Body of pancreas (tissue), 4 donors: ENCODE data around the gene KRTAP4-11.

ENCODE experiments used
- POLR2A ChIP-seq, 3 donors: fragments of 450-650 bp; IDR thresholded peaks; one replicate each; pipeline ENCODE4 v1.6.1; 2016; ENCODE audit warnings: antibody characterized with exemption in 3 of 3, mild to moderate bottlenecking in 2 of 3
- TF ChIP-seq, protein P1 (sequence below), 7 experiments: fragments of 450-650 bp in 4 of 7; fragments of 200-600 bp in 3 of 7; sonication (generic) in 3 of 7; IDR thresholded peaks; one replicate each; pipeline ENCODE4 v1.5.1; 2016 to 2019; ENCODE audit warnings: antibody characterized with exemption in 7 of 7

DNA sequence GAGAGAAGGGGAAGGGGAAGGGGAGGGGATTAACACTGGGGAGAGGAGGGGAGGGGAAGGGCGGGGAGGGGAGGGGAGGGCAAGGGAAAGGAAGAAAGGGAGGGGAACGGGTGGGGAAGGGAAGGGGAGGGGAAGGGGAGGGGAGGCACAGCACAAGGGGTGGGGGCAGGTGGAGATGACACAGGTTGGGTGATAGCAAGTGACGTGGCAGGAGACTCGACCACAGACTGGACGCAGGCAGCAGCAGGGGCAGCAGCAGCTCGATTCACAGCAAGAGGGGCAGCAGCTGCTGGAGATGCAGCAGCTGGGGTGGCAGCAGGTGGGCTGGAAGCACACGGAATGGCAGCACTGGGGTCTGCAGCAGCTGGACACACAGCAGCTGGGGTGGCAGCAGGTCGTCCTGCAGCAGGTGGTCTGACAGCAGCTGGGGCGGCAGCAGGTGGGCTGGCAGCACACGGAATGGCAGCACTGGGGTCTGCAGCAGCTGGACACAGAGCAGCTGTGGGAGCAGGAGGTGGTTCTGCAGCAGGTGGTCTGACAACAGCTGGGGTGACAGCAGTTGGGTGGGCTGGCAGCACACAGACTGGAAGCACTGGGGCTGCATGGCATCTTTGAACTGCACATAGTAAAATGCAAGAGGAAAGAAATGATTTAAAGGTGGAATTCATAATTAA lies 16.4 kb downstream of the KRTAP4-11 start, which contains the start of gene KRTAP4-16:
- TF ChIP-seq, protein P1, sequence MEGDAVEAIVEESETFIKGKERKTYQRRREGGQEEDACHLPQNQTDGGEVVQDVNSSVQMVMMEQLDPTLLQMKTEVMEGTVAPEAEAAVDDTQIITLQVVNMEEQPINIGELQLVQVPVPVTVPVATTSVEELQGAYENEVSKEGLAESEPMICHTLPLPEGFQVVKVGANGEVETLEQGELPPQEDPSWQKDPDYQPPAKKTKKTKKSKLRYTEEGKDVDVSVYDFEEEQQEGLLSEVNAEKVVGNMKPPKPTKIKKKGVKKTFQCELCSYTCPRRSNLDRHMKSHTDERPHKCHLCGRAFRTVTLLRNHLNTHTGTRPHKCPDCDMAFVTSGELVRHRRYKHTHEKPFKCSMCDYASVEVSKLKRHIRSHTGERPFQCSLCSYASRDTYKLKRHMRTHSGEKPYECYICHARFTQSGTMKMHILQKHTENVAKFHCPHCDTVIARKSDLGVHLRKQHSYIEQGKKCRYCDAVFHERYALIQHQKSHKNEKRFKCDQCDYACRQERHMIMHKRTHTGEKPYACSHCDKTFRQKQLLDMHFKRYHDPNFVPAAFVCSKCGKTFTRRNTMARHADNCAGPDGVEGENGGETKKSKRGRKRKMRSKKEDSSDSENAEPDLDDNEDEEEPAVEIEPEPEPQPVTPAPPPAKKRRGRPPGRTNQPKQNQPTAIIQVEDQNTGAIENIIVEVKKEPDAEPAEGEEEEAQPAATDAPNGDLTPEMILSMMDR (IDR thresholded peaks at IDR 0.05): no peak
- no peak for TF ChIP-seq POLR2A (IDR thresholded peaks at IDR 0.05)
